ENCODE measurements around the gene PKP4. TPM values are rescaled to one million over a fixed set of nuclear protein-coding genes. Genes with fewer than 3 reads are reported as not detected.

Gene PKP4
- total and polyA plus RNA-seq, 2 experiments from 2014 or later = 35.7 to 92.3 TPM

DNA sequence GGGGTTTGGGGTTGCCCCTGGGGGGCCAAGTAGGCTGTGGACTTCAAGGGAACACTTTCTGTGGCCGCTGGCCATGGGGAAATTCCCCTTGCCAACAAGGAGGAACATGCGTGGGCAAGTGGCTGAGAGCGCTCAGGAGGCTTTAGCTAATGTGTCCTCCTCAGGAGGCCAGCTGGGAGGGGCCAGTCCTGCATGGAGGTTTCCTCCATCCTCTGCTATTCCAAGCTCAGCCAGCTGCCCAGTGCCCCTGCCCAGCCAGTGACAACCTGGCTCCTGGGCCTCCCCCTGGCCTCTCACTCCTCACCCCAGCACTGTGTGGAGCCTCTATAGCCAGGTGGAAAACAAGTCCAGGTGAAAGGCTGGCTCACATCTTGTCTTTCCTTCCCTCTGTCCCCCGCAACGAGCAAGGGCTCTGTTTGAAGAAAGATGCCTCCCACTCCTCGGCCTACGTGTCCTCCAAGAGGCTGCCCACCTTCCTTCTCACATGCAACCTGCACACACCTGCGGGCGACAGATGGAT, 273.9 kb downstream of the PKP4 start:
- Mint-ChIP-seq H3K27me3 (ENCODE audit: insufficient read depth, low read depth, poor library complexity) (peaks cover 4% of the 10 kb centered on the region), H3K36me3 (ENCODE audit: low read depth) (no peaks in the 10 kb centered on the region), H3K9me3 (no peaks in the 10 kb centered on the region), H3K27ac (no peak overlapping the region), H3K4me1 (peaks cover 3% of the 10 kb centered on the region; the same call in 2 of the 3 replicates), H3K4me3 (no peak overlapping the region)
- Histone ChIP-seq H3K4me3 (no peak overlapping the region), H3K9me2 (ENCODE audit: insufficient read depth) (no peaks in the 10 kb centered on the region), H3K27me3 (ENCODE audit: insufficient read depth) (no peaks in the 10 kb centered on the region), H3F3A (replicated peaks; ENCODE audit: low read depth) (no peaks in the 10 kb centered on the region), H3K4me2 (no peak overlapping the region), H3K27ac (ENCODE audit: low read depth) (no peak overlapping the region), H4K20me1 (replicated peaks; ENCODE audit: insufficient read depth) (no peaks in the 10 kb centered on the region), H3K36me3 (ENCODE audit: insufficient read depth) (no peaks in the 10 kb centered on the region), H3K79me2 (replicated peaks; ENCODE audit: insufficient read depth) (no peaks in the 10 kb centered on the region), H3K4me1 (ENCODE audit: insufficient read depth) (no peaks in the 10 kb centered on the region), H2AFZ (no peak overlapping the region)
- no peak for ATAC-seq
- DNase-seq (ENCODE audit: low spot score) = no peak
- TF ChIP-seq EZH2phosphoT487 (IDR thresholded peaks at IDR 0.05; ENCODE audit: unreplicated experiment) (no peak), CREB1 (CRISPR knock-in tag; IDR thresholded peaks at IDR 0.05; ENCODE audit: low read depth) (no peak), EZH2 (IDR thresholded peaks at IDR 0.05; ENCODE audit: low read depth, unreplicated experiment) (no peak), JUNB (IDR thresholded peaks at IDR 0.05; ENCODE audit: unreplicated experiment) (no peak), NANOG (IDR thresholded peaks at IDR 0.05; ENCODE audit: borderline replicate concordance) (no peak), ZNF114 (CRISPR knock-in tag; IDR thresholded peaks at IDR 0.05) (no peak), ZNF331 (CRISPR knock-in tag; IDR thresholded peaks at IDR 0.05; ENCODE audit: low read depth) (no peak)
- TF ChIP-seq, protein P1, sequence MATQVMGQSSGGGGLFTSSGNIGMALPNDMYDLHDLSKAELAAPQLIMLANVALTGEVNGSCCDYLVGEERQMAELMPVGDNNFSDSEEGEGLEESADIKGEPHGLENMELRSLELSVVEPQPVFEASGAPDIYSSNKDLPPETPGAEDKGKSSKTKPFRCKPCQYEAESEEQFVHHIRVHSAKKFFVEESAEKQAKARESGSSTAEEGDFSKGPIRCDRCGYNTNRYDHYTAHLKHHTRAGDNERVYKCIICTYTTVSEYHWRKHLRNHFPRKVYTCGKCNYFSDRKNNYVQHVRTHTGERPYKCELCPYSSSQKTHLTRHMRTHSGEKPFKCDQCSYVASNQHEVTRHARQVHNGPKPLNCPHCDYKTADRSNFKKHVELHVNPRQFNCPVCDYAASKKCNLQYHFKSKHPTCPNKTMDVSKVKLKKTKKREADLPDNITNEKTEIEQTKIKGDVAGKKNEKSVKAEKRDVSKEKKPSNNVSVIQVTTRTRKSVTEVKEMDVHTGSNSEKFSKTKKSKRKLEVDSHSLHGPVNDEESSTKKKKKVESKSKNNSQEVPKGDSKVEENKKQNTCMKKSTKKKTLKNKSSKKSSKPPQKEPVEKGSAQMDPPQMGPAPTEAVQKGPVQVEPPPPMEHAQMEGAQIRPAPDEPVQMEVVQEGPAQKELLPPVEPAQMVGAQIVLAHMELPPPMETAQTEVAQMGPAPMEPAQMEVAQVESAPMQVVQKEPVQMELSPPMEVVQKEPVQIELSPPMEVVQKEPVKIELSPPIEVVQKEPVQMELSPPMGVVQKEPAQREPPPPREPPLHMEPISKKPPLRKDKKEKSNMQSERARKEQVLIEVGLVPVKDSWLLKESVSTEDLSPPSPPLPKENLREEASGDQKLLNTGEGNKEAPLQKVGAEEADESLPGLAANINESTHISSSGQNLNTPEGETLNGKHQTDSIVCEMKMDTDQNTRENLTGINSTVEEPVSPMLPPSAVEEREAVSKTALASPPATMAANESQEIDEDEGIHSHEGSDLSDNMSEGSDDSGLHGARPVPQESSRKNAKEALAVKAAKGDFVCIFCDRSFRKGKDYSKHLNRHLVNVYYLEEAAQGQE (IDR thresholded peaks at IDR 0.05; ENCODE audit: unreplicated experiment) = no peak
- TF ChIP-seq, protein P2, sequence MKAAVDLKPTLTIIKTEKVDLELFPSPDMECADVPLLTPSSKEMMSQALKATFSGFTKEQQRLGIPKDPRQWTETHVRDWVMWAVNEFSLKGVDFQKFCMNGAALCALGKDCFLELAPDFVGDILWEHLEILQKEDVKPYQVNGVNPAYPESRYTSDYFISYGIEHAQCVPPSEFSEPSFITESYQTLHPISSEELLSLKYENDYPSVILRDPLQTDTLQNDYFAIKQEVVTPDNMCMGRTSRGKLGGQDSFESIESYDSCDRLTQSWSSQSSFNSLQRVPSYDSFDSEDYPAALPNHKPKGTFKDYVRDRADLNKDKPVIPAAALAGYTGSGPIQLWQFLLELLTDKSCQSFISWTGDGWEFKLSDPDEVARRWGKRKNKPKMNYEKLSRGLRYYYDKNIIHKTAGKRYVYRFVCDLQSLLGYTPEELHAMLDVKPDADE (IDR thresholded peaks at IDR 0.05) = no peak
- TF ChIP-seq, protein P3, sequence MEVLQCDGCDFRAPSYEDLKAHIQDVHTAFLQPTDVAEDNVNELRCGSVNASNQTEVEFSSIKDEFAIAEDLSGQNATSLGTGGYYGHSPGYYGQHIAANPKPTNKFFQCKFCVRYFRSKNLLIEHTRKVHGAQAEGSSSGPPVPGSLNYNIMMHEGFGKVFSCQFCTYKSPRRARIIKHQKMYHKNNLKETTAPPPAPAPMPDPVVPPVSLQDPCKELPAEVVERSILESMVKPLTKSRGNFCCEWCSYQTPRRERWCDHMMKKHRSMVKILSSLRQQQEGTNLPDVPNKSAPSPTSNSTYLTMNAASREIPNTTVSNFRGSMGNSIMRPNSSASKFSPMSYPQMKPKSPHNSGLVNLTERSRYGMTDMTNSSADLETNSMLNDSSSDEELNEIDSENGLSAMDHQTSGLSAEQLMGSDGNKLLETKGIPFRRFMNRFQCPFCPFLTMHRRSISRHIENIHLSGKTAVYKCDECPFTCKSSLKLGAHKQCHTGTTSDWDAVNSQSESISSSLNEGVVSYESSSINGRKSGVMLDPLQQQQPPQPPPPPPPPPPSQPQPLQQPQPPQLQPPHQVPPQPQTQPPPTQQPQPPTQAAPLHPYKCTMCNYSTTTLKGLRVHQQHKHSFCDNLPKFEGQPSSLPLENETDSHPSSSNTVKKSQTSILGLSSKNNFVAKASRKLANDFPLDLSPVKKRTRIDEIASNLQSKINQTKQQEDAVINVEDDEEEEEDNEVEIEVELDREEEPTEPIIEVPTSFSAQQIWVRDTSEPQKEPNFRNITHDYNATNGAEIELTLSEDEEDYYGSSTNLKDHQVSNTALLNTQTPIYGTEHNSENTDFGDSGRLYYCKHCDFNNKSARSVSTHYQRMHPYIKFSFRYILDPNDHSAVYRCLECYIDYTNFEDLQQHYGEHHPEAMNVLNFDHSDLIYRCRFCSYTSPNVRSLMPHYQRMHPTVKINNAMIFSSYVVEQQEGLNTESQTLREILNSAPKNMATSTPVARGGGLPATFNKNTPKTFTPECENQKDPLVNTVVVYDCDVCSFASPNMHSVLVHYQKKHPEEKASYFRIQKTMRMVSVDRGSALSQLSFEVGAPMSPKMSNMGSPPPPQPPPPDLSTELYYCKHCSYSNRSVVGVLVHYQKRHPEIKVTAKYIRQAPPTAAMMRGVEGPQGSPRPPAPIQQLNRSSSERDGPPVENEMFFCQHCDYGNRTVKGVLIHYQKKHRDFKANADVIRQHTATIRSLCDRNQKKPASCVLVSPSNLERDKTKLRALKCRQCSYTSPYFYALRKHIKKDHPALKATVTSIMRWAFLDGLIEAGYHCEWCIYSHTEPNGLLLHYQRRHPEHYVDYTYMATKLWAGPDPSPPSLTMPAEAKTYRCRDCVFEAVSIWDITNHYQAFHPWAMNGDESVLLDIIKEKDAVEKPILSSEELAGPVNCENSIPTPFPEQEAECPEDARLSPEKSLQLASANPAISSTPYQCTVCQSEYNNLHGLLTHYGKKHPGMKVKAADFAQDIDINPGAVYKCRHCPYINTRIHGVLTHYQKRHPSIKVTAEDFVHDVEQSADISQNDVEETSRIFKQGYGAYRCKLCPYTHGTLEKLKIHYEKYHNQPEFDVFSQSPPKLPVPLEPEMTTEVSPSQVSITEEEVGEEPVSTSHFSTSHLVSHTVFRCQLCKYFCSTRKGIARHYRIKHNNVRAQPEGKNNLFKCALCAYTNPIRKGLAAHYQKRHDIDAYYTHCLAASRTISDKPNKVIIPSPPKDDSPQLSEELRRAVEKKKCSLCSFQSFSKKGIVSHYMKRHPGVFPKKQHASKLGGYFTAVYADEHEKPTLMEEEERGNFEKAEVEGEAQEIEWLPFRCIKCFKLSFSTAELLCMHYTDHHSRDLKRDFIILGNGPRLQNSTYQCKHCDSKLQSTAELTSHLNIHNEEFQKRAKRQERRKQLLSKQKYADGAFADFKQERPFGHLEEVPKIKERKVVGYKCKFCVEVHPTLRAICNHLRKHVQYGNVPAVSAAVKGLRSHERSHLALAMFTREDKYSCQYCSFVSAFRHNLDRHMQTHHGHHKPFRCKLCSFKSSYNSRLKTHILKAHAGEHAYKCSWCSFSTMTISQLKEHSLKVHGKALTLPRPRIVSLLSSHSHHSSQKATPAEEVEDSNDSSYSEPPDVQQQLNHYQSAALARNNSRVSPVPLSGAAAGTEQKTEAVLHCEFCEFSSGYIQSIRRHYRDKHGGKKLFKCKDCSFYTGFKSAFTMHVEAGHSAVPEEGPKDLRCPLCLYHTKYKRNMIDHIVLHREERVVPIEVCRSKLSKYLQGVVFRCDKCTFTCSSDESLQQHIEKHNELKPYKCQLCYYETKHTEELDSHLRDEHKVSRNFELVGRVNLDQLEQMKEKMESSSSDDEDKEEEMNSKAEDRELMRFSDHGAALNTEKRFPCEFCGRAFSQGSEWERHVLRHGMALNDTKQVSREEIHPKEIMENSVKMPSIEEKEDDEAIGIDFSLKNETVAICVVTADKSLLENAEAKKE (CRISPR knock-in tag; IDR thresholded peaks at IDR 0.05) = no peak
- TF ChIP-seq, protein P4, sequence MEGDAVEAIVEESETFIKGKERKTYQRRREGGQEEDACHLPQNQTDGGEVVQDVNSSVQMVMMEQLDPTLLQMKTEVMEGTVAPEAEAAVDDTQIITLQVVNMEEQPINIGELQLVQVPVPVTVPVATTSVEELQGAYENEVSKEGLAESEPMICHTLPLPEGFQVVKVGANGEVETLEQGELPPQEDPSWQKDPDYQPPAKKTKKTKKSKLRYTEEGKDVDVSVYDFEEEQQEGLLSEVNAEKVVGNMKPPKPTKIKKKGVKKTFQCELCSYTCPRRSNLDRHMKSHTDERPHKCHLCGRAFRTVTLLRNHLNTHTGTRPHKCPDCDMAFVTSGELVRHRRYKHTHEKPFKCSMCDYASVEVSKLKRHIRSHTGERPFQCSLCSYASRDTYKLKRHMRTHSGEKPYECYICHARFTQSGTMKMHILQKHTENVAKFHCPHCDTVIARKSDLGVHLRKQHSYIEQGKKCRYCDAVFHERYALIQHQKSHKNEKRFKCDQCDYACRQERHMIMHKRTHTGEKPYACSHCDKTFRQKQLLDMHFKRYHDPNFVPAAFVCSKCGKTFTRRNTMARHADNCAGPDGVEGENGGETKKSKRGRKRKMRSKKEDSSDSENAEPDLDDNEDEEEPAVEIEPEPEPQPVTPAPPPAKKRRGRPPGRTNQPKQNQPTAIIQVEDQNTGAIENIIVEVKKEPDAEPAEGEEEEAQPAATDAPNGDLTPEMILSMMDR (conservative IDR thresholded peaks at IDR 0.05; ENCODE audit: low read depth in 2 of 2) = no peak
